H1 (cell line): ENCODE measurements around the gene UCKL1. TPM values are rescaled to one million over a fixed set of nuclear protein-coding genes. Genes with fewer than 3 reads are reported as not detected.

Source experiments
- CBX5 ChIP-seq: fragments of 300-800, 300-1000 bp; sonication (generic); IDR thresholded peaks from 2 replicates; pipeline ENCODE4 v1.7.1; 2016; ENCODE audit warnings: antibody characterized with exemption, low read length, low read depth
- CHD1 ChIP-seq: IDR thresholded peaks from 2 replicates; pipeline ENCODE4 v1.6.1; 2012; ENCODE audit warnings: low read depth, low read length, improper control_type of control experiment
- E2F6 ChIP-seq: IDR thresholded peaks from 2 replicates; pipeline ENCODE4 v1.6.1; 2012; ENCODE audit warnings: inconsistent platforms
- EGR1 ChIP-seq: IDR thresholded peaks from 2 replicates; pipeline ENCODE4 v1.6.1; 2011; ENCODE audit warnings: low read depth, low read length, borderline replicate concordance
- EZH2 ChIP-seq: fragments of 200-600 bp; sonication (generic); IDR thresholded peaks from 2 replicates; pipeline ENCODE4 v1.7.1; 2012; ENCODE audit warnings: low read depth, mild to moderate bottlenecking, moderate library complexity, low read length, inconsistent platforms; ENCODE audit not compliant: severe bottlenecking
- GTF2F1 ChIP-seq: IDR thresholded peaks from 2 replicates; pipeline ENCODE4 v1.6.1; 2012; ENCODE audit warnings: low read depth, low read length, improper control_type of control experiment, borderline replicate concordance
- KDM5A ChIP-seq: fragments of 200-600 bp; IDR thresholded peaks from 2 replicates; pipeline ENCODE4 v1.7.1; 2012; ENCODE audit warnings: mild to moderate bottlenecking, low read length, inconsistent platforms, mixed read lengths
- RBBP5 ChIP-seq: IDR thresholded peaks from 2 replicates; pipeline ENCODE4 v1.7.1; 2012; ENCODE audit warnings: low read depth, mild to moderate bottlenecking, inconsistent platforms, low read length, moderate library complexity, borderline replicate concordance
- polyA plus RNA-seq, 7 experiments: library from polyadenylated mRNA; depleted of rRNA in 3 of 7; stranded (reverse) in 5 of 7; unstranded in 2 of 7; fragments of >200 nt in 5 of 7; fragments of 200-250 nt in 2 of 7; gene quantifications; 1 replicate in 5 of 7; 2 replicates in 1 of 7; 4 replicates in 1 of 7; pipeline versions ENCODE4 v1.2.1 to v1.2.3, GENCODE V29; 2011 to 2013; ENCODE audit warnings: missing spikeins in 2 of 7, mixed read lengths in 2 of 7
- total RNA-seq: library from RNA; stranded (reverse); fragmentation: NEBNext Ultra II Directional; extraction: Animal tissue kit (Norgen Biotek cat#: 25700); gene quantifications from 2 replicates; pipeline ENCODE4 v1.2.1, GENCODE V29; 2021
- TF ChIP-seq, protein P1 (sequence below): fragments of 300-600 bp; sonication (generic); IDR thresholded peaks from 2 replicates; pipeline ENCODE4 v1.7.1; 2012; ENCODE audit warnings: low read length, moderate library complexity, mild to moderate bottlenecking, inconsistent platforms; ENCODE audit not compliant: insufficient replicate concordance

Gene UCKL1
- total and polyA plus RNA-seq, 2 of the 8 experiments (the other 6 are each of a cell fraction or from before 2014, with no cell fraction given): 36.5 to 91.2 TPM

DNA sequence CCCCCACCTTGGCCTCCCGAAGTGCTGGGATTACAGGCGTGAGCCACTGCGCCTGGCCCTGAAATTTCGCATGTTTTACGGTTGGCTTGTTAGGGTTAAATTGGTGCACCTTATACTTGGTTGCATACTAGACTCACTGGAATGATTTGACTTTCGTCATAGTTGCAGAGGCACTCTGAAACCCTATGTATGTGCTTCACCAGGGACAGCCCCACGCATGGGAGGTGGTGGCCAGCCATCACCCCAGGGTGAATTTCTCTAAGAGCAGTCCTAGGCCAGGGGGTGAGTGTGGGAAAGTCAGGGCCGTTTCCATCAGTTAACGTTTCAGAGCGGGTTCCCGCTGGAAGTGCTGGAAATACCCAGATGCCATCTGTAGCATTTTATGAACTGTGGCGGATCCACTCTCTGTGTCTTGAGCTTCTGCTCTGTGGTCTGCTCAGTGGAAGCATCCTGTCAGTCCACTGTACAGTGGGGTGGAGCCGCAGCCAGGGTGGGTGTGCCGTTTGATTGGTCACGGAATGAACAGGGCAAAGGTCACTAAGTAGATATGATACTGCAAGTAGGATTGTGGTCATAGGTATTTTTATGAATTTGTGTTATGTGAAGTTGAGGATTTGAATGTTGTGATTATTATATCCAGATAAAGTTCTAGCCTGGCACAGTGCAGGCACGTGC lies 48.1 kb downstream of the UCKL1 start (continued):
- TF ChIP-seq E2F6 (no peak), EZH2 (no peak), CBX5 (no peak), KDM5A (no peak), EGR1 (no peak), GTF2F1 (no peak), CHD1 (no peak), RBBP5 (no peak)
- TF ChIP-seq, protein P1, sequence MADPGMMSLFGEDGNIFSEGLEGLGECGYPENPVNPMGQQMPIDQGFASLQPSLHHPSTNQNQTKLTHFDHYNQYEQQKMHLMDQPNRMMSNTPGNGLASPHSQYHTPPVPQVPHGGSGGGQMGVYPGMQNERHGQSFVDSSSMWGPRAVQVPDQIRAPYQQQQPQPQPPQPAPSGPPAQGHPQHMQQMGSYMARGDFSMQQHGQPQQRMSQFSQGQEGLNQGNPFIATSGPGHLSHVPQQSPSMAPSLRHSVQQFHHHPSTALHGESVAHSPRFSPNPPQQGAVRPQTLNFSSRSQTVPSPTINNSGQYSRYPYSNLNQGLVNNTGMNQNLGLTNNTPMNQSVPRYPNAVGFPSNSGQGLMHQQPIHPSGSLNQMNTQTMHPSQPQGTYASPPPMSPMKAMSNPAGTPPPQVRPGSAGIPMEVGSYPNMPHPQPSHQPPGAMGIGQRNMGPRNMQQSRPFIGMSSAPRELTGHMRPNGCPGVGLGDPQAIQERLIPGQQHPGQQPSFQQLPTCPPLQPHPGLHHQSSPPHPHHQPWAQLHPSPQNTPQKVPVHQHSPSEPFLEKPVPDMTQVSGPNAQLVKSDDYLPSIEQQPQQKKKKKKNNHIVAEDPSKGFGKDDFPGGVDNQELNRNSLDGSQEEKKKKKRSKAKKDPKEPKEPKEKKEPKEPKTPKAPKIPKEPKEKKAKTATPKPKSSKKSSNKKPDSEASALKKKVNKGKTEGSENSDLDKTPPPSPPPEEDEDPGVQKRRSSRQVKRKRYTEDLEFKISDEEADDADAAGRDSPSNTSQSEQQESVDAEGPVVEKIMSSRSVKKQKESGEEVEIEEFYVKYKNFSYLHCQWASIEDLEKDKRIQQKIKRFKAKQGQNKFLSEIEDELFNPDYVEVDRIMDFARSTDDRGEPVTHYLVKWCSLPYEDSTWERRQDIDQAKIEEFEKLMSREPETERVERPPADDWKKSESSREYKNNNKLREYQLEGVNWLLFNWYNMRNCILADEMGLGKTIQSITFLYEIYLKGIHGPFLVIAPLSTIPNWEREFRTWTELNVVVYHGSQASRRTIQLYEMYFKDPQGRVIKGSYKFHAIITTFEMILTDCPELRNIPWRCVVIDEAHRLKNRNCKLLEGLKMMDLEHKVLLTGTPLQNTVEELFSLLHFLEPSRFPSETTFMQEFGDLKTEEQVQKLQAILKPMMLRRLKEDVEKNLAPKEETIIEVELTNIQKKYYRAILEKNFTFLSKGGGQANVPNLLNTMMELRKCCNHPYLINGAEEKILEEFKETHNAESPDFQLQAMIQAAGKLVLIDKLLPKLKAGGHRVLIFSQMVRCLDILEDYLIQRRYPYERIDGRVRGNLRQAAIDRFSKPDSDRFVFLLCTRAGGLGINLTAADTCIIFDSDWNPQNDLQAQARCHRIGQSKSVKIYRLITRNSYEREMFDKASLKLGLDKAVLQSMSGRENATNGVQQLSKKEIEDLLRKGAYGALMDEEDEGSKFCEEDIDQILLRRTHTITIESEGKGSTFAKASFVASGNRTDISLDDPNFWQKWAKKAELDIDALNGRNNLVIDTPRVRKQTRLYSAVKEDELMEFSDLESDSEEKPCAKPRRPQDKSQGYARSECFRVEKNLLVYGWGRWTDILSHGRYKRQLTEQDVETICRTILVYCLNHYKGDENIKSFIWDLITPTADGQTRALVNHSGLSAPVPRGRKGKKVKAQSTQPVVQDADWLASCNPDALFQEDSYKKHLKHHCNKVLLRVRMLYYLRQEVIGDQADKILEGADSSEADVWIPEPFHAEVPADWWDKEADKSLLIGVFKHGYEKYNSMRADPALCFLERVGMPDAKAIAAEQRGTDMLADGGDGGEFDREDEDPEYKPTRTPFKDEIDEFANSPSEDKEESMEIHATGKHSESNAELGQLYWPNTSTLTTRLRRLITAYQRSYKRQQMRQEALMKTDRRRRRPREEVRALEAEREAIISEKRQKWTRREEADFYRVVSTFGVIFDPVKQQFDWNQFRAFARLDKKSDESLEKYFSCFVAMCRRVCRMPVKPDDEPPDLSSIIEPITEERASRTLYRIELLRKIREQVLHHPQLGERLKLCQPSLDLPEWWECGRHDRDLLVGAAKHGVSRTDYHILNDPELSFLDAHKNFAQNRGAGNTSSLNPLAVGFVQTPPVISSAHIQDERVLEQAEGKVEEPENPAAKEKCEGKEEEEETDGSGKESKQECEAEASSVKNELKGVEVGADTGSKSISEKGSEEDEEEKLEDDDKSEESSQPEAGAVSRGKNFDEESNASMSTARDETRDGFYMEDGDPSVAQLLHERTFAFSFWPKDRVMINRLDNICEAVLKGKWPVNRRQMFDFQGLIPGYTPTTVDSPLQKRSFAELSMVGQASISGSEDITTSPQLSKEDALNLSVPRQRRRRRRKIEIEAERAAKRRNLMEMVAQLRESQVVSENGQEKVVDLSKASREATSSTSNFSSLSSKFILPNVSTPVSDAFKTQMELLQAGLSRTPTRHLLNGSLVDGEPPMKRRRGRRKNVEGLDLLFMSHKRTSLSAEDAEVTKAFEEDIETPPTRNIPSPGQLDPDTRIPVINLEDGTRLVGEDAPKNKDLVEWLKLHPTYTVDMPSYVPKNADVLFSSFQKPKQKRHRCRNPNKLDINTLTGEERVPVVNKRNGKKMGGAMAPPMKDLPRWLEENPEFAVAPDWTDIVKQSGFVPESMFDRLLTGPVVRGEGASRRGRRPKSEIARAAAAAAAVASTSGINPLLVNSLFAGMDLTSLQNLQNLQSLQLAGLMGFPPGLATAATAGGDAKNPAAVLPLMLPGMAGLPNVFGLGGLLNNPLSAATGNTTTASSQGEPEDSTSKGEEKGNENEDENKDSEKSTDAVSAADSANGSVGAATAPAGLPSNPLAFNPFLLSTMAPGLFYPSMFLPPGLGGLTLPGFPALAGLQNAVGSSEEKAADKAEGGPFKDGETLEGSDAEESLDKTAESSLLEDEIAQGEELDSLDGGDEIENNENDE: no peak
